Loucy (cell line): ENCODE measurements around the gene MAP1B.

Experiments
- H2AFZ ChIP-seq: fragments of 200-600 bp; sonication (generic); 2 replicates; pipeline ENCODE4 v1.6.0; 2016; ENCODE audit warnings: antibody characterized with exemption, mild to moderate bottlenecking, low read length, moderate library complexity
- H3F3A ChIP-seq: fragments of 200-600 bp; 2 replicates; pipeline ENCODE4 v1.6.0; 2016; ENCODE audit warnings: antibody characterized with exemption, low read depth, mild to moderate bottlenecking
- H3K27me3 ChIP-seq: fragments of 200-600 bp; sonication (generic); 2 replicates; pipeline ENCODE4 v1.6.1; 2014; ENCODE audit warnings: low read length, mild to moderate bottlenecking; ENCODE audit not compliant: insufficient read depth, poor library complexity, severe bottlenecking
- H3K36me3 ChIP-seq: fragments of 200-600 bp; sonication (generic); 2 replicates; pipeline ENCODE4 v1.6.1; 2016; ENCODE audit warnings: low read length; ENCODE audit not compliant: insufficient read depth
- H3K4me1 ChIP-seq: fragments of 200-600 bp; sonication (generic); 2 replicates; pipeline ENCODE4 v1.5.1; 2014; ENCODE audit warnings: low read length, mild to moderate bottlenecking; ENCODE audit not compliant: insufficient read depth, poor library complexity, severe bottlenecking
- H3K4me2 ChIP-seq: fragments of 200-600 bp; sonication (generic); 2 replicates; pipeline ENCODE4 v1.6.0; 2014; ENCODE audit warnings: antibody characterized with exemption, low read length, low read depth, mild to moderate bottlenecking; ENCODE audit not compliant: poor library complexity, severe bottlenecking
- H3K4me3 ChIP-seq: fragments of 200-600 bp; sonication (generic); 2 replicates; pipeline ENCODE4 v1.5.1; 2014; ENCODE audit warnings: low read length, mild to moderate bottlenecking, mixed read lengths; ENCODE audit not compliant: poor library complexity, severe bottlenecking
- H3K79me2 ChIP-seq: fragments of 200-600 bp; sonication (generic); 2 replicates; pipeline ENCODE4 v1.6.1; 2014; ENCODE audit warnings: low read length; ENCODE audit not compliant: insufficient read depth
- H3K9ac ChIP-seq: fragments of 200-600 bp; sonication (generic); 2 replicates; pipeline ENCODE4 v1.6.0; 2014; ENCODE audit warnings: mild to moderate bottlenecking, low read depth, low read length, moderate library complexity; ENCODE audit not compliant: poor library complexity, severe bottlenecking
- H3K9me2 ChIP-seq: fragments of 200-600 bp; sonication (generic); replicated peaks from 2 replicates; pipeline ENCODE4 v1.6.1; 2016; ENCODE audit warnings: low read depth, low read length, mixed read lengths
- H3K9me3 ChIP-seq: fragments of 200-600 bp; sonication (generic); 2 replicates; pipeline ENCODE4 v1.6.1; 2014; ENCODE audit warnings: mild to moderate bottlenecking, antibody characterized with exemption, low read length, low read depth; ENCODE audit not compliant: insufficient read depth
- H4K20me1 ChIP-seq: fragments of 200-600 bp; sonication (generic); 2 replicates; pipeline ENCODE4 v1.6.0; 2014; ENCODE audit warnings: antibody characterized with exemption, low read length, mild to moderate bottlenecking; ENCODE audit not compliant: insufficient read depth, poor library complexity, severe bottlenecking
- EZH2phosphoT487 ChIP-seq: fragments of 200-600 bp; IDR thresholded peaks from 2 replicates; pipeline ENCODE4 v1.6.1; 2018; ENCODE audit warnings: antibody characterized with exemption, mild to moderate bottlenecking, moderate library complexity, borderline replicate concordance
- TF ChIP-seq, protein P1 (sequence below): fragments of 200-600 bp; sonication (generic); conservative IDR thresholded peaks from 2 replicates; pipeline ENCODE4 v1.5.1; 2014; ENCODE audit warnings: mild to moderate bottlenecking, antibody characterized with exemption, low read length

Gene MAP1B

DNA sequence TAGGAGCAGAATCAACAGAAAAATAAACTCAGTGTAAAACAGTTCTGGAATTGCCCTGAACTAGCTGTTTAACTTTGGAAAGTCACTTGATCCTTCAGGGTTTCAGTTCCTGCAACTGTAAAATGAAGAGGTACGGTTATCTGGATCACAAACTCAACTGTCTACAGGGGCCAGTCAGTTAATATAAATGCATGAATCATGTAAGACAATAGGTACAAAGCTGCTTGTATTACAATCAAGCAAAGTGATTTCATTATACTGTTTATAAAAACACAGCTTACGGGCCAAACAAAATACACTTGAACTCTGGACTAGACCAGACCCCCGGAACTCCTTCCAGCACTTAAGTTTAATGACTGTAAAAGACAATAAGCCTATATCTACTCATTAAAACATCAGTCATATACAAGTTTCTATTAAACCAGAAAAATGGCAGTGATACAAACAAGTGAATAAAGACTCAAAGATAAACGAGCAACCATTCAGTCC is 139.7 kb downstream of the MAP1B start:
- no peak overlapping the region for H2AFZ ChIP-seq
- 0 out of 2 replicates have a peak, but pooled peaks cover 3% of the 10 kb centered on the region for H3K36me3 ChIP-seq
- no peak overlapping the region for H3K9ac ChIP-seq
- no peak overlapping the region for H3K4me2 ChIP-seq
- H3K27me3 ChIP-seq, result no peaks in the 10 kb centered on the region
- H3F3A ChIP-seq, result no peaks in the 10 kb centered on the region
- no peaks in the 10 kb centered on the region for H3K9me3 ChIP-seq
- H3K4me1 ChIP-seq, result peaks cover 35% of the 10 kb centered on the region
- no peaks in the 10 kb centered on the region for H3K9me2 ChIP-seq
- peaks cover 9% of the 10 kb centered on the region for H4K20me1 ChIP-seq
- no peak for TF ChIP-seq EZH2phosphoT487
- TF ChIP-seq, protein P1, sequence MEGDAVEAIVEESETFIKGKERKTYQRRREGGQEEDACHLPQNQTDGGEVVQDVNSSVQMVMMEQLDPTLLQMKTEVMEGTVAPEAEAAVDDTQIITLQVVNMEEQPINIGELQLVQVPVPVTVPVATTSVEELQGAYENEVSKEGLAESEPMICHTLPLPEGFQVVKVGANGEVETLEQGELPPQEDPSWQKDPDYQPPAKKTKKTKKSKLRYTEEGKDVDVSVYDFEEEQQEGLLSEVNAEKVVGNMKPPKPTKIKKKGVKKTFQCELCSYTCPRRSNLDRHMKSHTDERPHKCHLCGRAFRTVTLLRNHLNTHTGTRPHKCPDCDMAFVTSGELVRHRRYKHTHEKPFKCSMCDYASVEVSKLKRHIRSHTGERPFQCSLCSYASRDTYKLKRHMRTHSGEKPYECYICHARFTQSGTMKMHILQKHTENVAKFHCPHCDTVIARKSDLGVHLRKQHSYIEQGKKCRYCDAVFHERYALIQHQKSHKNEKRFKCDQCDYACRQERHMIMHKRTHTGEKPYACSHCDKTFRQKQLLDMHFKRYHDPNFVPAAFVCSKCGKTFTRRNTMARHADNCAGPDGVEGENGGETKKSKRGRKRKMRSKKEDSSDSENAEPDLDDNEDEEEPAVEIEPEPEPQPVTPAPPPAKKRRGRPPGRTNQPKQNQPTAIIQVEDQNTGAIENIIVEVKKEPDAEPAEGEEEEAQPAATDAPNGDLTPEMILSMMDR, result no peak
- no peak overlapping the region for H3K4me3 ChIP-seq
- 0 out of 2 replicates have a peak, but pooled peaks cover 5% of the 10 kb centered on the region for H3K79me2 ChIP-seq

DNA sequence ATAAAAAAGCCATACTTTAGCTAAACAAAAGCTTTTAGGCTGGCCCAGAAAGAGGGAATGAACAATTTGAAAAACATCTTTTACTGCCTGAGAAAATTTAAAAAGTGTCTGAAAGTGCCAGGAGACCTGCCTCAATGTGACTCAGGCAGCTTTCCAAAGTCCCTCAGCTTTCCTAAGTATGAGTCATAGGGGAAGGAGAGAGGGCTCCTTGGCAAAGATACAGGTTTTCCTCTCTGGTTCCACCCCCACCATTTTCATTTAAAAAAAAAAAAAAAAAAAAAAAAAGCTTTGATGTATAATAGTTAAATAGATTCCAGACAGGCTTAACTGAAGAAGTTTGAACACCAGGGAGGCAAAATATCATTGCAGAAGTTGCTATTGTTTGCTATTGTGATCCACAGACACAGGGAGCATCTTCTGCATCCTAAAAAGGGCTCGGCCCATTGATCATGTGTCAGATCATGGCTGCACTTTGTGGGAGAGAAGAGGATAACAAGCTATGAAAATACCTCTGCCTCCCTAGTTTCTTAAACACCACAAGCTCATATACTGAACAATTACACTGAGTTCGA is 141.2 kb downstream of the MAP1B start:
- Histone ChIP-seq H3K4me1 (peaks cover 35% of the 10 kb centered on the region), H3K4me3 (no peak overlapping the region), H3F3A (no peaks in the 10 kb centered on the region), H3K9me2 (no peaks in the 10 kb centered on the region), H3K4me2 (no peak overlapping the region), H2AFZ (no peak overlapping the region), H3K9me3 (no peaks in the 10 kb centered on the region), H3K36me3 (peaks cover 13% of the 10 kb centered on the region; the same call in 1 of the 2 replicates), H4K20me1 (peaks cover 9% of the 10 kb centered on the region), H3K27me3 (no peaks in the 10 kb centered on the region), H3K9ac (no peak overlapping the region), H3K79me2 (0 out of 2 replicates have a peak, but pooled peaks cover 5% of the 10 kb centered on the region)
- TF ChIP-seq, protein P1, result no peak
- TF ChIP-seq EZH2phosphoT487, result no peak

DNA sequence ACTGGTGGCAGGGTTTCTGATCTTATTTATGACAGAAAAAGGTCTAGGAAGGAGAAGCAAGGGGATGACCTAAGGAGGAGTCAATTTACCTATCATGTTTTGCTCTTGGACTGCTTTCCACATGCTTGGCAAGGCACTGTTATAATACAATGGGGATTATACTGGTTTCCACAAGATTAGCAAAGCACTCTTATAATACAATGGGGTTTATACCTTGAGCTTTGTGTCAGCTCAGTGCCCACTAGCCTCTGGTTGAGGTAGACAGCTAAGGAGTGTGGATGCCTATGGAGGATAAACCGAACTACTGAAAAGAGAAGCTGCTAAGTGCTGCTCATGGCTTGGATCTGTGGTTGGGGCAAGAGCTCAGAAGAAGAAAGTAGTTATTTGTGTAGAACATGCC is 144.1 kb downstream of the MAP1B start:
- Histone ChIP-seq H3K9me2 (no peaks in the 10 kb centered on the region), H3K27me3 (no peaks in the 10 kb centered on the region), H3K9ac (no peak overlapping the region), H4K20me1 (no peaks in the 10 kb centered on the region), H3F3A (no peaks in the 10 kb centered on the region), H2AFZ (no peak overlapping the region), H3K79me2 (0 out of 2 replicates have a peak, but pooled peaks cover 5% of the 10 kb centered on the region), H3K4me3 (no peak overlapping the region), H3K9me3 (no peaks in the 10 kb centered on the region), H3K4me1 (peaks cover 10% of the 10 kb centered on the region), H3K36me3 (peaks cover 13% of the 10 kb centered on the region; the same call in 1 of the 2 replicates), H3K4me2 (no peak overlapping the region)
- no peak for TF ChIP-seq EZH2phosphoT487
- TF ChIP-seq, protein P1, result no peak
